NCI-H1436 treated with DMSO at 0.1 percent for 48 hours (cell line): ENCODE data around the gene ADRB1.

Source experiments
- DNase-seq: peaks from one replicate; lab custom pipeline; 2025; lab: John Stamatoyannopoulos, UW

Gene ADRB1

DNA sequence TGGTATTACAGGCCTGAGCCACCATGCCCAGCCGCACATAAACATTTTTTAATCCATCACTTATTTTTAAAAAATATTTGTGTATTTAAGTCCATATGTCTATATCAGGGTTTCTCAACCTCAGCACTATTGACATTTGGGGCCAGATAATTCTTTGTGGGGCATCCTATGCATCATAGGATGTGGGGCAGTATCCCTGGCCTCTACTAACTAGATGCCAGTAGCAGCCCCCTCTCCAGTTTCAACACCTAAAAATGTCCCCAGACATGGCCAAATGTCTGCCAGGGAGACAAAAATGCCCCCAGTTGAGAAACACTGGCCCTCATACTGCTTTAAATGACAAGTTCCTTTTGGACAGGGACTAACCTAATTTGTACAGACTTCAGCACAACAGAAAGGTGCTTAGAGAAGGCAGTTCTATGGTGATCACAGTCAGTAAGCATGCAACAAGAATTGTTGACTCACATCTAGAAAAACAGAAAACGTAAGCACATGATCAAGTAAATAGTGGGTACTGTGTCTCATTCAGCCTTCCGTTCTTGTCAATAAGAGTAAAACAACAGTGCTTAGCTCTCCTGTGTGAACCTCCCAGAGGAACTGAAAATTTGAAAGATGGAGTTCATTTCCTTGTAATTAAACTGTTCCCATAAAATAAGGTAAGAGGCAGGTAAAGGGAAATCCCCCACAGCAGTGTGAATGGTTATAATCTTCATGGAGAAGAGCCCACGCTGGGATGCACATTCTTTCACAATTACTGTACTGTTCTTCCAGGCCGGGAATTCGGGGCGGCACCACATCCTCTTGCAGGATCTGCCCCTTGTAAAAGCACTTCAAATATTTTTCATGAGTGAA lies 17.3 kb upstream of the ADRB1 start:
- DNase-seq = no peak

DNA sequence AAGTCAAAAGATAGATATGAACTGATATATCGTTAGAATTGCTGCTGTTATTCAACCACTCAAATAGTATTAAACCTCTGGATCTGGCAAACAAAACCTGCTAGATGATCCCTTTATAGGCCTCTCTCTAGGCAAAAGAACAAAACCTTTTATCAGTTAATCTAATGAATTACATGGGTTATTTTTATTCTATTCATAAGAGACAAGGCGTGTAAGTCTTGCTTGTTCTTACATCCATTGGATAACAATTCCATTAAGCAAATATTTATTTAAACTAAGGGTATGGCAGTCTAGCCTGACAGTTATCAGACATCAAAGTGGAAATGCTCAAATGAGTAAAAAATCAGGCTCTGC lies 16.6 kb upstream of the ADRB1 start:
- DNase-seq = no peak

DNA sequence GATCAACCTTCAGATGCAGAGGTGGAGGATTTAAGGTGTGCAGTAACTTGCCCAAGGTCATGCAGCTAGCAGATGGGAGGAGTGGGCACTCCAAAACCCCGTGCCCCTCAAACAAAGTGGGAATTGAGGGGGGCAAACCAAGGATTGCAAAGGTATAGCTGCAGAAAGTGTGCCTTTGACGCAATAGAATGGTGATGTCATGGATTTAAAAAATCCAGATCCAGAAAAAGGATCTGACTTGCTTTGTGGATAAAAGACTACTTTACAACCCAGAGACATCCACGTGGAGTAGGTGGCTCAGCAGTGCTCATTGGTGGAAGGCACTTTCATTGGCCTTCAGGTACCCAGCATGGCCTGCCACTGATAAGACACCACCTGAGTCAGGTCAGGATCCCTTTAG lies 15.7 kb upstream of the ADRB1 start:
- DNase-seq = no peak

DNA sequence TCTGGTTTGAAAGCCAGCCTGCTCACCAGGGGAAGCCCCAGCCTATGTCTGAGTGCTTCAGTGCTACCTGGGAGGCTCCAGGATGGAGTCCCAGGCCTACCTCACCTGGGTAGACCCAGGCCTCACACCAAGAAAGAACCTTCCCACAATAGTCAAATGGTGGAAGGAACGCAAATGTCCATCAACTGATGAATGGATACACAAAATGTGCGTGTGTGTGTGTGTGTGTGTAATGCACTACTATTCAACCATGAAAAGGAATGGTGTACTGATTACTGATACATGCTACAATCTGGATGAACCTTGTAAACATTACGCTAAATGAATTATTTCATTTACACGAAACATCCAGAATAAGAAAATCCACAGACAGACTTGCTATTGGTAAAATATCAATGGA lies 15.2 kb upstream of the ADRB1 start:
- no peak for DNase-seq

DNA sequence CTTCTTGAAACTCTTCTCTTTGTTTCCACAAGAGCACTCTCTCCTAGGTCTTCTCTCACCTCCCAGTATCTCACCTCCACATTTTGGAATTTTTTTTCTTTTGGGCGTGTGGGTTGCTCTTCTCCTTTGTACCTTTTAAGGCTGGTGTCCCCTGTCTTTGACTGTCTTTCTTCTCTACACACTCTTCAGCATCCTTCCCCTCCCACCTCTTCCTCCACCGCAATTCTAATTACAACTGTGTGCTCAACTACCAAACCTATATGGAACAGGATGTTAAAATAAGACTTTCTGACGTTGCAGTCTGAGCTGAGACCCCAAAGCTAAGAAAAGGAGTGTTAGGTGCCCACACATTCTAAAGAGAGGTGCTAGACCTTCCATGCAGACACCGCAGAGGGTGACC lies 14.0 kb upstream of the ADRB1 start:
- no peak for DNase-seq

DNA sequence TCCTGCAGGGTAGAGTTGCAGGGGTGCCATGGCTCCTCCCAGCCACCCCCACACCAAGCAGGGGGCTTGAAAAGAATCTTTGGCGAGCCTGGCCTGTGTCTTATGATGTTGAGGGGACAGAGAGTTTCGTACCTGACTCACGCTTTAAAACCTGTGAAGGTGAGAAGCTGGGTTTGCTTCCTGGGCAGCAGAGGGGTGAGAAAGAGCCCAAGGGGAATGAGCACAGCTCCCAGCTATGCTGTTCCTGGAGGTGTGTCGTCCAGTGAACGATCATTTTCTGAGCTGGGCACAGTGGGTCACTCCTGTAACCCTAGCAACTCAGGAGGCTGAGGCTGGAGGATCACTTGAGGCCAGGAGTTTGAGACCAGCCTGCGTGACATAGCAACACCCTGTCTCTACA lies 13.5 kb upstream of the ADRB1 start:
- DNase-seq = no peak

DNA sequence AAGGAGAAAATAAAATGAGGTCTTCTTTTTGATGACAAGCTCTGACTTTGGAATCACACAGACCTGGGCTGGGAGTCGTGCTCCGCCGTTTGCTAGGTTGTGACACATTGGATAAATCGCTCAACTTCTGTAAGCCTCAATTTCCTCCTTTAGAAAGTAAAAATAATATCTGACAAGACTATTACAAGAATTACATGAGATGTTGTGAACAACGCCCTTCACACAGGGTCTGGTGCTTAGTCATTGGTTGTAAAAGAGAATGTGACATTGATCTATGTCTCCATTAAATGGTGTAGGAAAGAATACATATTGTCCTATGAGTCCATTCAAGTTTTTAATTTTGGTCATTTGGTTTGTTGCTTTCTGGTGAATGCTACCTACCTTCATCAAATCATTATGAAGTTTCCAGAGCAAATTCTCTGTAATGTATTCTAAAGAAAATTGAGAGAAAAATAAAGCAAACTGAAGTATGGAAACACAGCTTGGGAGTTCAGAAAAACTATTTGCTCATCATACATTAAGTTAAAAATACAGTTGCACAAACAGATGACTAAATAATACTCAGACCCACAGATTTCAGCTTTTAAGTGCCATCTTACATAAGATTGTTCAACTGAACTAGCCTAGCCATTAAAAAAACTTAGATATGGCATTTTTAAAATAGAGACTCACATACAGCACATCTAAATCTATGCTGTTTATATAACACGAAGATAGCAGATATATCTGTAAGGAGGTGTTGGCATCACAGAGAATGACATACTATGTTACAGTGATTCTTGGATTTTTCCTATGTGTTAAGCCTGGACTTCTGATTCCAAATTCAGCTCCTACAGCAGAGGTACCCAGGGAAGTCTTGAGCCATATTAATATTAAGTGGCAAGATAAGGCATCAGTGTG lies 12.3 kb upstream of the ADRB1 start:
- no peak for DNase-seq

DNA sequence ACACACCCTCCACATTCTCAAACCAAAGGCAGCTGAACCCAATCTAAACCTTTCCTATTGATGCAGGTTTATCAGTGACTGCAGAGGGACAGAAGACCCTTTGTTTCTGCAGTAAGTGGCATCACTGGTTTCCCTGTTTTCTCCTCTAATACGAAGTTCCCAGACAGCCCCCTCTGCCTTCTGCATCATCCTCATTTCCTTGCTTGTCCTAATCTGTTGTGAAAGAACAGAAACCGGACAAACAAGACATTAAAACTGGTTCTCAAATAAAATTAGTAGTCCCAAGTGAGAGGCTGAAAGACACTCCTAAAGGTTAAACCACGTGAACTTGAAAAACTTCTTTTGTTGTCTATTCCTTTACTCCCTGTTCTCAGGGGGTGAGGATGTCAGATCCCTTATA lies 10.1 kb upstream of the ADRB1 start:
- DNase-seq = no peak

DNA sequence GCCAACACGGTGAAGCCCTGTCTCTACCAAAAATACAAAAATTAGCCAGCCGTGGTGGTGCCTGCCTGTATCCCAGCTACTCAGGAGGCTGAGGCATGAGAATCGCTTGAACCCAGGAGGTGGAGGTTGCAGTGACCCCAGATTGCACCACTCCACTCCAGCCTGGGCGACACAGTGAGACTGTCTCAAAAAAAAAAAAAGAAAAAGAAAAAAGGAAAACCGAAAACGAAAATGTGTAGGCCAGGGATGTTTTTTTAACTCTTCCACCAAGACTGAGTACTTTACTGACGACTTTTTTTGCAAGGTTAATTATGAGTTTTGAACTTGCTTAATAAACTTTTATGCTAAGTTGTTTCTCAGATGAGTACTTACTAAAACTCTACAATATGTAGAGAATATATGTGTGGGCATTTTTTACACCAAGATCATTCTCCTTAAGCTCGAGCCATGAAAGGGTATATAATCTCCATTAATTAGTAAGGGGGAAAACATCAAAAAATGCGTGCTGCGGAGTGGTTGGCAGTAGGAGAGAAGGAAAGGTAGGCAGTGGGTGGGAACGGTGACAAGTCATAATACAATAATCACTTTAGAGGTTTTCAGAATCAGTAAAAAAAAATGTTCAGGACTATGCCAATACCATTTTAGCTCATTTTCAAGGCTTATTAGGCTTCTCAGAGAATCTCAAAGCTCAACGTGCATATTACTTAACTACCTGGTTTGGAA lies 8.6 kb upstream of the ADRB1 start:
- no peak for DNase-seq

DNA sequence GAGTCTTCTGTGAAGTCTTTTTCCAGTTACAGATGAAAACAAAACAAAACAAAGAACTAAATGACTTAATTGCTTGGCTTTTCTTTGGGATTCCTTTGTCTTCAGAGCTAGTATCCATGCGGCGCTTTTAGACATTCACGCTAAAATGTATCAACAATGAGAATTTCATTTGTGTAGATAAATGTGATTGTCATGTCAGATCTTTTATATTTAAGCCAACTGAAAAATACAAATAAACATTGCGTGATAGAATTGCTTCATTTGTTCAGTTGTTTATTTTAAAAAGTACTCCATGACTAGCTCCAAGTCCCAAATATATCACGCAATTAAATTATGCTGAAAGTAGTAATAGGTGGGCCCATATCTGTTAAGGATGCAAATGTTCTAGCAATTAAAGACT lies 7.9 kb upstream of the ADRB1 start:
- DNase-seq = no peak

DNA sequence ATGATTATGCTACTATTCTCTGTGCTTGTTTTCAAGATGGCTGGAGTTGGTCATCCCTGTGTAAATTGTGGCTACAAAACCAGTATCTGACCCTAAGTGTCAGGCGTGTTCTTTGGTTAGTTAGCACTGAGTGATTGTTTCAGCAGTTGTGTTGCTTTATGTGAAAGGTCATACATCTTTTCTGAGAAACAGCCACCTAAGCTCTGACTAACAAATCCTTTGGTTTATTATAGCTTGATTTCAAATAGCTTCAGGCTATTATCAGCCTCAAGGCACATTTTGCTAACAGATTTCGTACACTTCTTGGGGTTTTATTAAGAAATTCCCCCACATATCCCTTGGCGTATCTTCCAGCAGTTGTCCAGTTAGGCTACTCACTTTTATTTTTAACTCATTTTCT lies 4.8 kb upstream of the ADRB1 start:
- no peak for DNase-seq

DNA sequence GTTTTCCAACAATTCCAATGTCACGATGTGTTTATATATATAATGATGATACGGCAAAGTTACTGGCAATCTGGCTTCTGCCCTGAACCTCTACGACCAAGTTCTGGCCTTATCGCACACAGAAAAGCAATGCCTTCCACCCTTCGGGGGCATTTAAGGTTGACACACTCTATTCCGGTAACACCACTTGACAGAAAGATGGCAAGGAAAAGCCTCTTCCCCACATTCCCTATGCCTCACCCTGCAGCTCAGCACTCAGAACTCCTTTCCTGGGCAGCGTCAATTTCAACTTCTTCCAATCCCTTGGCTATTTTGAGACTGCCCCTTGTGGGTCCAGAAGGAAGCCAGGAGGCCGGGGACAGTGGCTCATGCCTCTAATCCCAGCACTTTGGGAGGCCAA lies 2.5 kb upstream of the ADRB1 start:
- no peak for DNase-seq

DNA sequence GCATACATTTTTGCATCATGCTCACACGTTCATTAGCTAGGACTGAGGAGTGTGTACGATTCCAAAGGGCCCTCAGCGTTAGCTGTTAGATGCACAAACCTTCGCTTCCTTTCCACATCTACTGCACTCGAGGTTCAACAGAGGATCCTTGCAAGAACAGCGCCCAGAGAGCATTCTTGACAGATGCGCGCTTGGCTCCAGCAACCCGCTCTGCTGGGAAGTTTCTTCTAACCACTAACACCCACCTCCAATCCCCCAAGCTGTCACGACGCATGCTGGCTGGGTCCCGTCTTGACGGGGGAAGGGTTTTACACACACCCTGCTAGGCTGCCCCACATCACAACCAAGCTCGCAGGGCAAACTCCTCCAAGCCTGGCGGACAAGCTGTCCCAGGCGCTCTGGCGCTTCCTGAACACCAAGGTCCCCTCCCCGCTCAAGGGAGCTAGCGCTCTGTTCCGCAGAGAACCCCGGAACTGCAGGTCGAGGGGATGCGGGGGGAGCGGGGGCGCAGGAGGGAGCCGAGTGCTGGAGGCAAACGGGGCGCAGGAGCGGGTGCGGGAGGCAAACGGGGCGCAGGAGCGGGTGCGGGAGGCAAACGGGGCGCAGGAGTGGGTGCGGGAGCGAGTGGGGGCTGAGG lies 653 bp upstream of the ADRB1 start:
- DNase-seq = no peak

DNA sequence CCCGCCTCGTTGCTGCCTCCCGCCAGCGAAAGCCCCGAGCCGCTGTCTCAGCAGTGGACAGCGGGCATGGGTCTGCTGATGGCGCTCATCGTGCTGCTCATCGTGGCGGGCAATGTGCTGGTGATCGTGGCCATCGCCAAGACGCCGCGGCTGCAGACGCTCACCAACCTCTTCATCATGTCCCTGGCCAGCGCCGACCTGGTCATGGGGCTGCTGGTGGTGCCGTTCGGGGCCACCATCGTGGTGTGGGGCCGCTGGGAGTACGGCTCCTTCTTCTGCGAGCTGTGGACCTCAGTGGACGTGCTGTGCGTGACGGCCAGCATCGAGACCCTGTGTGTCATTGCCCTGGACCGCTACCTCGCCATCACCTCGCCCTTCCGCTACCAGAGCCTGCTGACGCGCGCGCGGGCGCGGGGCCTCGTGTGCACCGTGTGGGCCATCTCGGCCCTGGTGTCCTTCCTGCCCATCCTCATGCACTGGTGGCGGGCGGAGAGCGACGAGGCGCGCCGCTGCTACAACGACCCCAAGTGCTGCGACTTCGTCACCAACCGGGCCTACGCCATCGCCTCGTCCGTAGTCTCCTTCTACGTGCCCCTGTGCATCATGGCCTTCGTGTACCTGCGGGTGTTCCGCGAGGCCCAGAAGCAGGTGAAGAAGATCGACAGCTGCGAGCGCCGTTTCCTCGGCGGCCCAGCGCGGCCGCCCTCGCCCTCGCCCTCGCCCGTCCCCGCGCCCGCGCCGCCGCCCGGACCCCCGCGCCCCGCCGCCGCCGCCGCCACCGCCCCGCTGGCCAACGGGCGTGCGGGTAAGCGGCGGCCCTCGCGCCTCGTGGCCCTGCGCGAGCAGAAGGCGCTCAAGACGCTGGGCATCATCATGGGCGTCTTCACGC lies 825 bp downstream of the ADRB1 start:
- no peak for DNase-seq

DNA sequence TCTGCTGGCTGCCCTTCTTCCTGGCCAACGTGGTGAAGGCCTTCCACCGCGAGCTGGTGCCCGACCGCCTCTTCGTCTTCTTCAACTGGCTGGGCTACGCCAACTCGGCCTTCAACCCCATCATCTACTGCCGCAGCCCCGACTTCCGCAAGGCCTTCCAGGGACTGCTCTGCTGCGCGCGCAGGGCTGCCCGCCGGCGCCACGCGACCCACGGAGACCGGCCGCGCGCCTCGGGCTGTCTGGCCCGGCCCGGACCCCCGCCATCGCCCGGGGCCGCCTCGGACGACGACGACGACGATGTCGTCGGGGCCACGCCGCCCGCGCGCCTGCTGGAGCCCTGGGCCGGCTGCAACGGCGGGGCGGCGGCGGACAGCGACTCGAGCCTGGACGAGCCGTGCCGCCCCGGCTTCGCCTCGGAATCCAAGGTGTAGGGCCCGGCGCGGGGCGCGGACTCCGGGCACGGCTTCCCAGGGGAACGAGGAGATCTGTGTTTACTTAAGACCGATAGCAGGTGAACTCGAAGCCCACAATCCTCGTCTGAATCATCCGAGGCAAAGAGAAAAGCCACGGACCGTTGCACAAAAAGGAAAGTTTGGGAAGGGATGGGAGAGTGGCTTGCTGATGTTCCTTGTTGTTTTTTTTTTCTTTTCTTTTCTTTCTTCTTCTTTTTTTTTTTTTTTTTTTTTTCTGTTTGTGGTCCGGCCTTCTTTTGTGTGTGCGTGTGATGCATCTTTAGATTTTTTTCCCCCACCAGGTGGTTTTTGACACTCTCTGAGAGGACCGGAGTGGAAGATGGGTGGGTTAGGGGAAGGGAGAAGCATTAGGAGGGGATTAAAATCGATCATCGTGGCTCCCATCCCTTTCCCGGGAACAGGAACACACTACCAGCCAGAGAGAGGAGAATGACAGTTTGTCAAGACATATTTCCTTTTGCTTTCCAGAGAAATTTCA lies 1.7 kb downstream of the ADRB1 start:
- no peak for DNase-seq

DNA sequence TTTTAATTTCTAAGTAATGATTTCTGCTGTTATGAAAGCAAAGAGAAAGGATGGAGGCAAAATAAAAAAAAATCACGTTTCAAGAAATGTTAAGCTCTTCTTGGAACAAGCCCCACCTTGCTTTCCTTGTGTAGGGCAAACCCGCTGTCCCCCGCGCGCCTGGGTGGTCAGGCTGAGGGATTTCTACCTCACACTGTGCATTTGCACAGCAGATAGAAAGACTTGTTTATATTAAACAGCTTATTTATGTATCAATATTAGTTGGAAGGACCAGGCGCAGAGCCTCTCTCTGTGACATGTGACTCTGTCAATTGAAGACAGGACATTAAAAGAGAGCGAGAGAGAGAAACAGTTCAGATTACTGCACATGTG lies 2.4 kb downstream of the ADRB1 start:
- no peak for DNase-seq

DNA sequence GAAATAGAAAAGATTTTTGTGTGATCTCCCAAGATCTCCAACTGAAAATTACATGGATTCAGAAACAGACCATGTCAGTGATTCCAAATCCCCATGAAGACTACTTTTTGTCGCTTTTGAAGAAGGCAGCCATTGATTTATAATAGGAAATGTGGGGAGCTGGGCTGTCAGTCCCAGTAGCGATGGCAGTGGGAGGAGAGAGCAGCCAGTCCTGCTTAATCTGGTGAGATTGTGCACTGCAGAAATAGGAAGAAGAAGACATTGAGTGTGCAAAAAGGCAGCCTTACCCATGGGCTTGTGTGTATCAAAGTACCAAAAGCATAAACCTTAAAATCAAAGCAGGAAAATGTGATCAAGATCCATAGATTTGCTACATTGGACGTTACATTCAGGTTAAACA lies 4.8 kb downstream of the ADRB1 start:
- DNase-seq = no peak

DNA sequence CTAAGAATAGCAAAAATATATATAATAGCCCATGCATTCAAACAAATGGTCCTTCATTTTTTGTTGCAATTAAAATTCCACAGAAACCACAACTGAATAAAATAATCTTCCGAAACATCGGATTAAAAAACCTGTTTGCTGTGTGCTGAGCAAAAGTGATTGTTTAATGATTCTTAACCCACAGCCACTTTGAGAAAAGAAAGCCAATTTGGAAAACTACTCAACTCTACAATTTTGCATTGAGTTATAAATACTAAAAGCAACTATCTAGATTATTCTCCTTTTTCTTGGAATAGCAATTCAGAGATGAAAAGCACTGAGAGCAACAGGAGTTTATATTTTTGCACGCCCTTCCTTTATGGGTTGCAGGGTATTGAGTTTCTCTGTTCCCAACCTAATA lies 8.0 kb downstream of the ADRB1 start:
- DNase-seq = no peak

DNA sequence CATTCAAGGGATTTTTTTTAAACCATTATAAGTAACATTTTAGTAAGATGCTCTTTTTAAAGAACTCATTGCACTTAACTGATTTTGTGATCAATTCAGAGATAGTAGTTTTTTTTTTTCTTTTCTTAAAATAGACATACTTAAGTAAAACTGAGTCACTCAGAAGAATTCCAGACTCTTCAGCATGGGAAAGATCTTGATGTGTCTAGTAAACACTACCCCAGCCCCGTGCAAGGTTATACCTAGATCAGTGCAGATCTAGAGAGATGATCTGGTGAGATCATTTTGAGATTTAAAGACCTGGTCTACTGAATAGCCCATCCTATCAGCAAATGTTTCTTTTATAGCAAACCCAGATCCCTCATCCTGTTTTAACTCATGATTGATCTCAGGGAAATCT lies 8.6 kb downstream of the ADRB1 start:
- no peak for DNase-seq

DNA sequence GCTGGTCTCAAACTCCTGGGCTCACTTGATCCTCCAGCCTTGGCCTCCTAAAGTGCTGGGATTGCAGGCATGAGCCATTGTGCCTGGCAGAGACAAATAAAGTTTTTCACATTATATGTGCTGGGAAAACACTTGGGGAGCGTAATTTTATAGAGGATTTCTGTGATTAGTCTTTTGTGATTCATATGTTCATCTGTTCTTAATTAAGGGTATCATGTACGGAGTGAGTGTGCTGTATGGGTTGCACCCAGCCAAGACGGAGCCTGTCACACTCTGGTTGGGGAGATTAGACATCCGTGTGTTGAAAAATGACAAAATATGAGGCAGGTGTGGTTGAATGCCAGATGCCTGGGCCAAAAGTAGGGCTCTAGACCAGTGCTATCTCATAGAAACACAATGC lies 10.3 kb downstream of the ADRB1 start:
- no peak for DNase-seq
